NCI-H128 (cell line): ENCODE results near the gene PREPL.
"Not testable (repeated sequence)": the region's sequence is repeated elsewhere in the genome, so short reads cannot be mapped to it uniquely, and the experiment has no call there.

Experiments
- DNase-seq: peaks from one replicate; lab custom pipeline; 2025; ENCODE audit not compliant: unreplicated experiment; lab: John Stamatoyannopoulos, UW

Gene PREPL

GRCh38 chr2:44361330-44362206 is at the start of gene PREPL, which contains the start of gene CAMKMT:
Gene PREPL, minus strand, starts transcription at chr2:44361494. Its CDS starts 15,152 bp downstream, at chr2:44346342.
Gene CAMKMT, plus strand, starts transcription at chr2:44361947.
- DNase-seq: peak; percentile 96

- no peak for DNase-seq
Observed at GRCh38 chr2:44398243-44398897, 37.1 kb upstream of the PREPL start.

- no peak for DNase-seq
Observed at GRCh38 chr2:44397447-44398175, 36.3 kb upstream of the PREPL start.

GRCh38 chr2:44392338-44392943 is 31.1 kb upstream of the PREPL start:
- DNase-seq: peak; percentile 71

- no peak for DNase-seq
Observed at GRCh38 chr2:44389895-44390294, 28.6 kb upstream of the PREPL start.

GRCh38 chr2:44388877-44389276 is 27.6 kb upstream of the PREPL start:
- no peak for DNase-seq

GRCh38 chr2:44385226-44385625 is 23.9 kb upstream of the PREPL start:
- not testable (repeated sequence) for DNase-seq

GRCh38 chr2:44377486-44377885 is 16.2 kb upstream of the PREPL start:
- DNase-seq: no peak

- no peak for DNase-seq
Observed at GRCh38 chr2:44372246-44372645, 11.0 kb upstream of the PREPL start.

GRCh38 chr2:44371445-44371844 is 10.2 kb upstream of the PREPL start:
- no peak for DNase-seq

- DNase-seq: no peak
Observed at GRCh38 chr2:44369392-44369791, 8.1 kb upstream of the PREPL start.

- DNase-seq: no peak
Observed at GRCh38 chr2:44367591-44367990, 6.3 kb upstream of the PREPL start.

- DNase-seq: no peak
Observed at GRCh38 chr2:44364604-44365003, 3.3 kb upstream of the PREPL start.

- no peak for DNase-seq
Observed at GRCh38 chr2:44362207-44363015, 1.1 kb upstream of the PREPL start.

- no peak for DNase-seq
Observed at GRCh38 chr2:44360749-44361329, 455 bp downstream of the PREPL start.

- peak; percentile 52 for DNase-seq
Observed at GRCh38 chr2:44358503-44358902, 2.8 kb downstream of the PREPL start.

- DNase-seq: no peak
Observed at GRCh38 chr2:44354761-44355160, 6.5 kb downstream of the PREPL start.

- DNase-seq: no peak
Observed at GRCh38 chr2:44352510-44352909, 8.8 kb downstream of the PREPL start.

- no peak for DNase-seq
Observed at GRCh38 chr2:44351676-44352075, 9.6 kb downstream of the PREPL start.

- no peak for DNase-seq
Observed at GRCh38 chr2:44351088-44351487, 10.2 kb downstream of the PREPL start.
